OCI-LY1 (cell line): Measurements from ENCODE around the gene GPR39.

Experiments used
- EZH2 ChIP-seq: fragments of 200-600 bp; sonication (generic), shearing (Covaris generic); IDR thresholded peaks from 2 replicates; pipeline ENCODE4 v1.8.0; 2017; ENCODE audit warnings: borderline replicate concordance, mixed run types, mild to moderate bottlenecking, antibody characterized with exemption, low read length, moderate library complexity, mixed read lengths
- TF ChIP-seq, protein P1 (sequence below): fragments of 200-600 bp; sonication (generic), shearing (Covaris generic); IDR thresholded peaks from 2 replicates; pipeline ENCODE4 v1.5.1; 2017; ENCODE audit warnings: mild to moderate bottlenecking, antibody characterized with exemption, low read length, moderate library complexity, mixed read lengths

DNA sequence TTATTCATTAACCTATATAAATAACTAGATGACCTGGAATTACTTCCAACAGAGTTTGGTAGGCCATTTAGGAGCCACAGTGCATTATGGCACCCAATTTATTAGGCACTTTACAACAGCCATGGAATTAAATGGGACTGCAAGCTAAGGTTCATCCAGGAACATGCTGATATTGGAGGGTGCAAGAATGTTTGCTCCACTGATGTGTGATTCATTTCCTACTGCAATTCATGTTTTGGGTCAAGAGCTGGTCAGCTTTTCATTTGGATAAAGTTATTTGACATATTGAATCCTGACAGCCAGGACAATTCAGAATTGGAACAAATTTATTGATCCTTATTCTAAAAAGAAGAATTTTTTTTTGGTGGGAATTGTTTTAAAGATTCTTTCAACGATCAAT, 265.2 kb downstream of the GPR39 start:
- TF ChIP-seq, protein P1, sequence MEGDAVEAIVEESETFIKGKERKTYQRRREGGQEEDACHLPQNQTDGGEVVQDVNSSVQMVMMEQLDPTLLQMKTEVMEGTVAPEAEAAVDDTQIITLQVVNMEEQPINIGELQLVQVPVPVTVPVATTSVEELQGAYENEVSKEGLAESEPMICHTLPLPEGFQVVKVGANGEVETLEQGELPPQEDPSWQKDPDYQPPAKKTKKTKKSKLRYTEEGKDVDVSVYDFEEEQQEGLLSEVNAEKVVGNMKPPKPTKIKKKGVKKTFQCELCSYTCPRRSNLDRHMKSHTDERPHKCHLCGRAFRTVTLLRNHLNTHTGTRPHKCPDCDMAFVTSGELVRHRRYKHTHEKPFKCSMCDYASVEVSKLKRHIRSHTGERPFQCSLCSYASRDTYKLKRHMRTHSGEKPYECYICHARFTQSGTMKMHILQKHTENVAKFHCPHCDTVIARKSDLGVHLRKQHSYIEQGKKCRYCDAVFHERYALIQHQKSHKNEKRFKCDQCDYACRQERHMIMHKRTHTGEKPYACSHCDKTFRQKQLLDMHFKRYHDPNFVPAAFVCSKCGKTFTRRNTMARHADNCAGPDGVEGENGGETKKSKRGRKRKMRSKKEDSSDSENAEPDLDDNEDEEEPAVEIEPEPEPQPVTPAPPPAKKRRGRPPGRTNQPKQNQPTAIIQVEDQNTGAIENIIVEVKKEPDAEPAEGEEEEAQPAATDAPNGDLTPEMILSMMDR, result no peak
- TF ChIP-seq EZH2, result no peak
